HL-60 (cell line): ENCODE data around the gene ADAMTS13.

Experiments used
- DNase-seq, 2 experiments: peaks; one replicate each; pipeline ENCODE4 v3.0.0-alpha.2; 2010 to 2020; ENCODE audit warnings: low read depth in 1 of 2, low spot score in 1 of 2
- H3K27ac ChIP-seq: fragments of 250-450 bp; sonication (Bioruptor Pico); replicated peaks from 2 replicates; pipeline ENCODE4 v1.5.1; 2020; ENCODE audit warnings: mild to moderate bottlenecking, moderate library complexity
- H3K27me3 ChIP-seq: fragments of 250-450 bp; sonication (Bioruptor Pico); 2 replicates; pipeline ENCODE4 v1.5.1; 2021; ENCODE audit warnings: mild to moderate bottlenecking, moderate library complexity; ENCODE audit not compliant: insufficient read depth, poor library complexity, severe bottlenecking
- H3K4me3 ChIP-seq: replicated peaks from 2 replicates; pipeline ENCODE4 v1.5.1; 2011; ENCODE audit warnings: mild to moderate bottlenecking, control low read depth, low read length; ENCODE audit not compliant: insufficient read depth
- CTCF ChIP-seq: IDR thresholded peaks from one replicate; pipeline ENCODE4 v1.5.1; 2011; ENCODE audit warnings: low read length, control low read depth, inconsistent platforms; ENCODE audit not compliant: insufficient read depth
- GABPA ChIP-seq: IDR thresholded peaks from 2 replicates; pipeline ENCODE4 v1.6.1; 2012; ENCODE audit warnings: low read depth
- POLR2AphosphoS5 ChIP-seq: IDR thresholded peaks from 2 replicates; pipeline ENCODE4 v1.6.1; 2012; ENCODE audit warnings: low read depth
- REST ChIP-seq: IDR thresholded peaks from 2 replicates; pipeline ENCODE4 v1.6.1; 2012; ENCODE audit warnings: low read depth; ENCODE audit not compliant: insufficient replicate concordance
- SPI1 ChIP-seq: IDR thresholded peaks from 2 replicates; pipeline ENCODE4 v1.6.1; 2012; ENCODE audit warnings: low read depth, mild to moderate bottlenecking, borderline replicate concordance

The ADAMTS13 gene

GRCh38 chr9:133433351-133433843, 11.2 kb downstream of the ADAMTS13 start:
- H3K27me3 ChIP-seq = no peaks in the 10 kb centered on the region
- TF ChIP-seq REST (no peak), SPI1 (no peak), CTCF (no peak), GABPA (no peak), POLR2AphosphoS5 (no peak)
- no peak for DNase-seq
- no peak overlapping the region for H3K27ac ChIP-seq
- H3K4me3 ChIP-seq = no peak overlapping the region

GRCh38 chr9:133436681-133437080, 14.5 kb downstream of the ADAMTS13 start:
- Histone ChIP-seq H3K27ac (no peak overlapping the region), H3K4me3 (no peak overlapping the region), H3K27me3 (no peaks in the 10 kb centered on the region)
- no peak for DNase-seq
- TF ChIP-seq POLR2AphosphoS5 (no peak), REST (no peak), CTCF (no peak), GABPA (no peak), SPI1 (no peak)

GRCh38 chr9:133437753-133438531, 15.8 kb downstream of the ADAMTS13 start:
- DNase-seq = no peak

More at GRCh38 chr9:133437753-133438531, 15.8 kb downstream of the ADAMTS13 start:
- H3K4me3 ChIP-seq = no peak overlapping the region
- H3K27ac ChIP-seq = no peak overlapping the region
- H3K27me3 ChIP-seq = no peaks in the 10 kb centered on the region
- no peak for TF ChIP-seq CTCF
- no peak for TF ChIP-seq REST
